ENCODE measurements around the gene CD81. TPM values are rescaled to one million over a fixed set of nuclear protein-coding genes. Genes with fewer than 3 reads are reported as not detected.

Gene CD81
- total RNA-seq, 4 donors from 2014 or later, result 327 to 576 (median 541) TPM

GRCh38 chr11:2432171-2432621, 55.1 kb downstream of the CD81 start:
- H3K9me3 ChIP-seq, result no peaks in the 10 kb centered on the region
- no peak overlapping the region for H3K4me3 ChIP-seq
- no peak for ATAC-seq
- H3K36me3 ChIP-seq, result no peaks in the 10 kb centered on the region
- no peak overlapping the region for H3K27ac ChIP-seq
- no peaks in the 10 kb centered on the region for H3K4me1 ChIP-seq
- TF ChIP-seq CTCF (IDR thresholded peaks at IDR 0.05) (no peak), POLR2A (IDR thresholded peaks at IDR 0.05) (no peak), POLR2AphosphoS5 (IDR thresholded peaks at IDR 0.05) (no peak), EP300 (IDR thresholded peaks at IDR 0.05) (no peak)
- H3K27me3 ChIP-seq, result peaks cover 33% of the 10 kb centered on the region
- WGBS, 2 donors (ENCODE audit: low coverage in 1 of 2), result no CpG with 5 or more reads among the region's 15 CpGs

GRCh38 chr11:2432628-2433071, 55.5 kb downstream of the CD81 start:
- H3K4me1 ChIP-seq, result no peaks in the 10 kb centered on the region
- H3K27me3 ChIP-seq, result peaks cover 38% of the 10 kb centered on the region
- H3K27ac ChIP-seq, result no peak overlapping the region
- no peak overlapping the region for H3K4me3 ChIP-seq
- no peaks in the 10 kb centered on the region for H3K9me3 ChIP-seq
- no peaks in the 10 kb centered on the region for H3K36me3 ChIP-seq
- no peak for ATAC-seq
- TF ChIP-seq CTCF (IDR thresholded peaks at IDR 0.05) (no peak), POLR2AphosphoS5 (IDR thresholded peaks at IDR 0.05) (no peak), EP300 (IDR thresholded peaks at IDR 0.05) (no peak), POLR2A (IDR thresholded peaks at IDR 0.05) (no peak)
- WGBS, 2 donors (ENCODE audit: low coverage in 1 of 2), result no CpG with 5 or more reads among the region's 13 CpGs

- peaks cover 39% of the 10 kb centered on the region for H3K27me3 ChIP-seq
- TF ChIP-seq CTCF (IDR thresholded peaks at IDR 0.05) (no peak), POLR2A (IDR thresholded peaks at IDR 0.05) (no peak), EP300 (IDR thresholded peaks at IDR 0.05) (no peak), POLR2AphosphoS5 (IDR thresholded peaks at IDR 0.05) (no peak)
- H3K9me3 ChIP-seq, result no peaks in the 10 kb centered on the region
- H3K4me3 ChIP-seq, result no peak overlapping the region
- no peak overlapping the region for H3K27ac ChIP-seq
- H3K36me3 ChIP-seq, result no peaks in the 10 kb centered on the region
- 100% methylated on average over 1 of the region's 22 CpGs; no CpG with 5 or more reads in 1 of the 2 donors for WGBS, 2 donors (ENCODE audit: low coverage in 1 of 2)
- no peaks in the 10 kb centered on the region for H3K4me1 ChIP-seq
- no peak for ATAC-seq
These were observed 56.2 kb downstream of the CD81 start for GRCh38 chr11:2433106-2433925.

GRCh38 chr11:2434008-2434407, 56.9 kb downstream of the CD81 start:
- H3K27me3 ChIP-seq, result peaks cover 35% of the 10 kb centered on the region
- no peak overlapping the region for H3K4me3 ChIP-seq
- ATAC-seq, result no peak
- no peak for TF ChIP-seq POLR2A (IDR thresholded peaks at IDR 0.05)
- TF ChIP-seq POLR2AphosphoS5 (IDR thresholded peaks at IDR 0.05), result no peak
- no peak for TF ChIP-seq EP300 (IDR thresholded peaks at IDR 0.05)
- no peaks in the 10 kb centered on the region for H3K36me3 ChIP-seq
- H3K4me1 ChIP-seq, result no peaks in the 10 kb centered on the region
- no peaks in the 10 kb centered on the region for H3K9me3 ChIP-seq
- H3K27ac ChIP-seq, result no peak overlapping the region
- 84 to 96% methylated on average over 6 to 7 of the region's 8 CpGs for WGBS, 2 donors (ENCODE audit: low coverage in 1 of 2)

GRCh38 chr11:2434506-2435255, 57.6 kb downstream of the CD81 start:
- TF ChIP-seq POLR2A (IDR thresholded peaks at IDR 0.05), result no peak
- TF ChIP-seq POLR2AphosphoS5 (IDR thresholded peaks at IDR 0.05), result no peak
- no peak overlapping the region for H3K4me3 ChIP-seq
- H3K36me3 ChIP-seq, result no peaks in the 10 kb centered on the region
- H3K9me3 ChIP-seq, result no peaks in the 10 kb centered on the region
- H3K27me3 ChIP-seq, result peaks cover 38% of the 10 kb centered on the region
- ATAC-seq, result no peak
- no peak overlapping the region for H3K27ac ChIP-seq
- WGBS, 2 donors (ENCODE audit: low coverage in 1 of 2), result 76 to 96% methylated on average over 4 to 6 of the region's 11 CpGs
- H3K4me1 ChIP-seq, result no peaks in the 10 kb centered on the region

All from gastroesophageal sphincter (tissue), 4 donors.